GM18868 (cell line): ENCODE results near the gene ATP8B1.

Experiments
- ATAC-seq: cut with Tn5 transposase; IDR thresholded peaks from one replicate; pipeline ENCODE4 v1.9.1; 2021; ENCODE audit warnings: mild to moderate bottlenecking, moderate library complexity; ENCODE audit not compliant: unreplicated experiment

The ATP8B1 gene

GRCh38 chr18:57794951-57795728 is 8.0 kb downstream of the ATP8B1 start:
- no peak for ATAC-seq

DNA sequence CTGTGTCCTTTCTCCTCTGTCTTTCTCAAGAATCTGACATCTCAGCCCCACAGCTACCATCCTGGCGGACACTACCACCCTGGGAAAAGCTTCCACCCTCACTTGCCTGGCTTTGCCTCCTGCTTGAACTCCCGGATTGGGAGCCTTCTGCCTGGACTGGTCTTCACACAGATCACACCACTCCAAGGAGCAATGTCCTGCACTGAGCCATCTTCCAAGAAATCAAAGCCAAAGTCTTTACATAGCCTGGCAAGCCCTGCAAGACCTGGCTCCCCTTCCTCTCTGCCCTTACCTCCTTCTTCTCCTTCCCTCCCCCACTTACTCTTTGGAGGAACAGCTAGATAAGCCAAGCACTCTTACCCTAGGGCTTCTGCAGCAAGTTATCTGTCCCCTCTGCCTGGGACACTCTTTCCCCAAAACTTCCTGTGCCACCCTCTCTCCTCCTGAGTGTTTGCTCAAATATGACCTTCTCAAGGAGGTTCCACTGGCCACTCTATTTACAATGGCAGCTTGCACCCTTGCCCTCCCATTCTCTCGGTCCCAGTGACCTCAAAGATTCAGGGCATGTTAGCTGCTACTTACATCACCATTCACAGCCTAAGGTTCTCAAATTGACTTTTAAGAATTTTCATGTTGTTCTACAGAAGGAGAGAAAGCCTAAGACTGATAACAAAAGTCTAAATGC is 9.7 kb downstream of the ATP8B1 start:
- no peak for ATAC-seq

GRCh38 chr18:57792631-57793301 is 10.3 kb downstream of the ATP8B1 start:
- ATAC-seq: no peak

DNA sequence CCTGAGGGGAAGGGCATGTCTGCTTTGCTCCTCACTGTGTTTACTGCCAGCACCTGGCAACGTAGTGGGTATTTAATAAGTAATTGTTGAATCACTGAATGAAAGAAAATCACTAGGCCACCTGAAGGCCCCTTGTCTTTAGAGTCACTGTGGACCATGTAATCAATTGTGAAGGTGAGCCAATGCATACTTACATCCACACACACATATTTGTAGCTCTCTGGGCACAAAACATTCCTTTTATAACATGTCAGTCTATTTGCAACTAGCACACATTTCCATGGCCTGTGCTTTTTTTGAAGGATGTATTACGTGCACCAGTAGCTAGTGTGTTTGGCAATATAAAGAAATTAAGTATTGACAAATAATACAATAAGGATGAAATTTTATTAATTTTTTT is 11.2 kb downstream of the ATP8B1 start:
- no peak for ATAC-seq

- ATAC-seq: no peak
Measured at GRCh38 chr18:57791192-57791591, 11.9 kb downstream of the ATP8B1 start.

DNA sequence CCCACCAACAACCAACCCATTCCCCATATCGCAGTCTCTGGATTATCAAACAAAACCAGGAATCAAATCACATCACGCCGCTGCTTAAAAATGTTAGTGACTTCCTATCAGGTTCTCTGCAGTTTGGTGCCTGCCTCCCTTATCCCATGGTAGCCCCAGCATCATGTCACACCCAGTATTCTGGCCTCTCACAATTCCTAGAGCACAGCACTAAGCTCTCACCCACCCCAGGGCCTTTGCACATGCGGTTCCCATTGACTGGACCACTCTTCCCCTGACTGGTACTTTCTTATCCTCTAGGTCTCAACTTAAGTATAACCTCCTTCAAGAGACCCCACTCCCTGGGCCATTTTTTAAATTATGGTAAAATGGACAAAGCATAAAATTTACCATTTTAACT is 12.8 kb downstream of the ATP8B1 start:
- no peak for ATAC-seq

DNA sequence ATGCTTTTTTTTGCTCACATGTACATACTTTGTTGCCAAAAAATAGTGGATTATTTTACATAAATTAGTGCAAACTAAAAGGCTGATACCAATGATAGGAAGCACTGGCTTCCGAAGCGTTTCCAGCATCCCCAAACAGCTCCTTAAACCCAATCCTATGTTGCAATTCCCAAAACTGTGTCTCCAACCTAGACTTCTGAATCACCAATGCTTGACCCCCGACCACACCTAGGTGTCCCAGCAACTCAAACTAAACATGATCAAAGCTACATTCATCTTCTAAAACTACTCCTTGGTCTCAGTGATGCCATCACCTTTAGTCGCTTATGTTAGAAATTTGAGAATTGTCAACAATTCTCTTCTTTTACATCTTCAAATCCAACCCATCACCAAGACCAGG is 13.4 kb downstream of the ATP8B1 start:
- no peak for ATAC-seq

GRCh38 chr18:57789090-57789489 is 14.0 kb downstream of the ATP8B1 start:
- ATAC-seq: no peak

- no peak for ATAC-seq
Measured at GRCh38 chr18:57787068-57787685, 15.9 kb downstream of the ATP8B1 start.

DNA sequence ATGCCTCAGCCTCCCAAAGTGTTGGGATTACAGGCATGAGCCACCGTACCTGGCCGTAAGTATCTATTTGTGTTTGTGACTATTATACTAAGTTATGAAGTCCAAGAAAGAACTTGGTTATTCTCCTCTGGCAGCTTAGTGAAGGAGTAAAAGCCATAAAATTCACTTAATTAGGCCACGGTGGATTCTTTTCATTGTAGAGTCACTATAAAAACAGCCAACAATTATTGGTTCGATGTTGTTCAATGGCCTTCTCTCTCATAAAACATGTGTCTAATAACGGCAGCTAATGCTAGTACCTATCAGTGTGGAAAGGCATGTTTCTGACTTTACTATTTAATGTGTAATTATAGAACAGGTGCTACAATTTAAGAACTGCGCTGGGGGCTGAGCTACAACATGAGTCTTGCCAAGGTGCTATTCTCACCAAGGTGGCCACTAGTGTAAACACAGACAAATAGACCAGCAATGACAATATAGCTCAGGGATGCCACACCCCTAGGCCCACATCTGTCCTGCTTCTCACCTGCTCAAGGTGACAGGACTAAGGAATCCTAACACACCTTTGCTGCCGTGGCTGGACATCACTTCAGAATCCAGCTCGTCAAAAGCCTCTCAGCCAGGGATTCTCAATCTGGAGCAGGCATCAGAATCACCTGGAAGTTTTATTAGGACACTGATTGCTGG is 17.2 kb downstream of the ATP8B1 start:
- ATAC-seq: no peak

- ATAC-seq: no peak
Measured at GRCh38 chr18:57784801-57785114, 18.4 kb downstream of the ATP8B1 start.

- ATAC-seq: no peak
Measured at GRCh38 chr18:57784034-57784800, 18.9 kb downstream of the ATP8B1 start.

- no peak for ATAC-seq
Measured at GRCh38 chr18:57782049-57782448, 21.1 kb downstream of the ATP8B1 start.

- no peak for ATAC-seq
Measured at GRCh38 chr18:57780706-57781347, 22.3 kb downstream of the ATP8B1 start.

DNA sequence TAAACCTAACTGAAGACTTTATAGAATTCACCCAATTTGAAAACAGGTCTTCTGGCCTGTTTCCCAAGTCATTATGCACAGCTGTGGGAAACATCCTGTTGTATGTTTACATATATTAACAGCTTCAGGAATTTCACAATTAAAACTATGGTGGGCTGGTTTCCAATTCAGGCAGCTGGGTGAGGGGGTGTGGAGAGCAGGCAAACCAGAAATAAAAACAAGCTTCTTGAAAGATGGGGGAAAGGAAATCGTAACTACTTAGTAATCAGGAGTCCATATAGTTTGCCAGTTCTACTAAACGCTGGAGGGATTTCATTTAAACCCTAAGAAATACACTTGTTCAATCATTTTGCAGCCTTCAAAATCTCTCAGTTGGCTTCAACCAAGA is 22.8 kb downstream of the ATP8B1 start:
- no peak for ATAC-seq

DNA sequence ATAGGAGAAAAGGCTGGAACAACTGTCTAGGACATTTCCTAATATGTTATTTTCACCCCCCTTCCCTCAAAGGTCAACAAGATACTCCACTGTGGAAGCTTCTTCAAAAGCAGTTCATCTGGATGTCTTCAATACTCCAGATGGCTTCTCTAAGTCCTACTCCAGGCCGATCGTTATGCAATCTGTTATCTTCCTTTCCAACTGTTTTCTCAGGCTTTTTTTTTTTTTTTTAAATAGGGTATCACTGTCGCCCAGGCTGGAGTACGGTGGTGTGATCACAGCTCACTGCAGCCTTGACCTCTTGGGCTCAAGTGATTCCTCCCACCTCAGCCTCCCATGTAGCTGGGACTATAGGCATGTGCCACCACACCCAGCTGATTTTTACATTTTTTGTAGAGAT is 26.3 kb downstream of the ATP8B1 start:
- ATAC-seq: no peak

DNA sequence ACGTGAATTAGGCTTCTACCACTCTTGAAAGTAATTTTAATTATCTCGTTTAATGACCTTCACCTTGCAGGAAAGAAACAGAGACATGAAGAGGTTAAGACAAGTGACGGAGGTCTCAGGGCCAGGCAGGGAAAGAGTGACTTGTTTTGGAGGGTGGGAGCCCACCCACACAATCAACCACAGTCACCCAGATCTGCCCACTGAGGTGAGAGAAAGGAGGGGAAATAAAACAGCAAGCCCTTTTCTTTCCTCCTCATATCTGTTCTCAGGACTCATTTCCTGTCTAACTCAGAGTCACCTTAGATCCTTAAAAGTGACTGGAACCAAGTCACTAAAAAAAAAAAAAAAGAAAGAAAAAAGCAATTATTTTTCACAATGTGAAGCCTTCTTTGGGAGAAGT is 26.8 kb downstream of the ATP8B1 start:
- no peak for ATAC-seq

GRCh38 chr18:57775937-57776336 is 27.2 kb downstream of the ATP8B1 start:
- no peak for ATAC-seq

GRCh38 chr18:57772387-57772799 is 30.7 kb downstream of the ATP8B1 start:
- no peak for ATAC-seq

- no peak for ATAC-seq
Measured at GRCh38 chr18:57771626-57772025, 31.5 kb downstream of the ATP8B1 start.
